Amniotic epithelial cell (primary cell): ENCODE results near the gene CFHR1.
A peak's percentile ranks its signal among the peaks of the same experiment; 100 is the strongest.

Experiments
- DNase-seq: peaks from one replicate; pipeline ENCODE4 v3.0.0-alpha.2; 2010; ENCODE audit warnings: low read depth

The CFHR1 gene

GRCh38 chr1:196877964-196878363, 58.4 kb downstream of the CFHR1 start:
- DNase-seq, result peak; percentile 3
